ENCODE data around the gene PXYLP1. TPM values are rescaled to one million over a fixed set of nuclear protein-coding genes. Genes with fewer than 3 reads are reported as not detected.

Gene PXYLP1
- total RNA-seq: 4.4 and 6.4 TPM in 2 replicates

GRCh38 chr3:141231101-141231951 lies at the start of gene PXYLP1:
Gene PXYLP1, plus strand, starts transcription at chr3:141231825. Its CDS starts 28,351 bp downstream, at chr3:141260176.

Other genes with a start within 250 kb of the PXYLP1 start
- gene SPSB4, start 180.5 kb upstream of the PXYLP1 start, total RNA-seq: 0.07 TPM in 1 of 2 replicates, not detected in the other
- 35.3 and 52.1 TPM in 2 replicates for gene ZBTB38, start 136.7 kb downstream of the PXYLP1 start, total RNA-seq

All from airway epithelial cell (primary cell).